HS-27A (cell line): ENCODE measurements around the gene KCNQ1.

Experiments used
- DNase-seq: peaks from one replicate; pipeline ENCODE4 v3.0.0-alpha.2; 2012; ENCODE audit warnings: low read depth, missing footprints

Gene KCNQ1

GRCh38 chr11:2581151-2581930, 136.5 kb downstream of the KCNQ1 start:
- no peak for DNase-seq

- DNase-seq: no peak
These were observed 137.1 kb downstream of the KCNQ1 start for GRCh38 chr11:2581931-2582350.

GRCh38 chr11:2582351-2582945, 137.6 kb downstream of the KCNQ1 start:
- DNase-seq: no peak

- no peak for DNase-seq
These were observed 138.3 kb downstream of the KCNQ1 start for GRCh38 chr11:2582946-2583604.

- DNase-seq: no peak
These were observed 138.8 kb downstream of the KCNQ1 start for GRCh38 chr11:2583605-2583958.

GRCh38 chr11:2584434-2584811, 139.6 kb downstream of the KCNQ1 start:
- DNase-seq: no peak

- DNase-seq: no peak
These were observed 140.2 kb downstream of the KCNQ1 start for GRCh38 chr11:2584812-2585565.

GRCh38 chr11:2585566-2586086, 140.8 kb downstream of the KCNQ1 start:
- DNase-seq: no peak

GRCh38 chr11:2586087-2586792, 141.4 kb downstream of the KCNQ1 start:
- DNase-seq: no peak

GRCh38 chr11:2586793-2587131, 142.0 kb downstream of the KCNQ1 start:
- no peak for DNase-seq

- no peak for DNase-seq
These were observed 142.5 kb downstream of the KCNQ1 start for GRCh38 chr11:2587132-2587930.

- DNase-seq: no peak
These were observed 143.4 kb downstream of the KCNQ1 start for GRCh38 chr11:2587976-2588748.

GRCh38 chr11:2588809-2589537, 144.2 kb downstream of the KCNQ1 start:
- DNase-seq: no peak

- DNase-seq: no peak
These were observed 144.7 kb downstream of the KCNQ1 start for GRCh38 chr11:2589538-2589934.

GRCh38 chr11:2590131-2590964, 145.5 kb downstream of the KCNQ1 start:
- no peak for DNase-seq

GRCh38 chr11:2590965-2591754, 146.4 kb downstream of the KCNQ1 start:
- DNase-seq: no peak

- DNase-seq: no peak
These were observed 147.0 kb downstream of the KCNQ1 start for GRCh38 chr11:2591805-2592204.
